Measurements from ENCODE around the gene AGTRAP. TPM values are rescaled to one million over a fixed set of nuclear protein-coding genes. Genes with fewer than 3 reads are reported as not detected.

Gene AGTRAP
- total and polyA plus RNA-seq, 4 donors, result 22.2 to 61.2 (median 36.9) TPM

DNA sequence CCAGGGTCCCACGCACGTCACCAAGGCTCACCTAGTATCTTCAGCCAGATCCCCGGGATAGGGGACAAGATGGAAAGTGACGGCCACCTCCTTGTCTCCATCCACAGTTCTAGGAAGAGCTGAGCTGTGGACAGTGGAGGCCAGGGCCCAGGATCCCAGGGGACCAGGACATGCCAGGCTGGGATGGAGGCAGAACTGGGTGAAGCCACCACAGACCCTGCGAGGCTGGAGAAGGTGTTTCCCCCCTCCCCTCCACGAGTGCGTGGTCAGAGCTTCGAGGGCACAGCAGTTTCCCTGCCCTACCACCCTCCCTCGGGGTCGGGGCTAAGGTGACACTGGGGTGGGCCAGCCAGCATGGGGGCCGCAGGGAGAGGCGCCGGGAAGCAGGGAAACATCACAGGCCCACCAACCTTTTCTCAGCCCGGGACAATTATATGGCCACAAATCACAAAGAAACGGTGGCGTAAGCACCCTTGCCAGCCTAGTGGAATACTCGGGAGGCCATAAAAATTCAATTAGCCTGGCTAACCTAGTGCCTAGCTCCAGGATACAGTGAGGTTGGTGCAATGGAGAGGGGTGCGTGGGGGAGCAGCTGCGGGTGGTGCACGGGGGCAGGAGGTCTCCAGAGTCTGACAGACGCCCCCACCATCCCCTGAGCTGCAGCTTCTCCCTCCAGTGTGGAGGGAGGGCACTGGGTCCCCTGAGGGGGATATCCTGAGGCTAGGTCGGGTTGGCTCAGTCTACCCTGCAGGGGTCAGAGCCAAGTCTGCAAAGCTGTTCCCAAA, 31.1 kb upstream of the AGTRAP start:
- 78 to 81% methylated on average over 21 to 22 of the region's 22 CpGs for WGBS, 2 donors
- Histone ChIP-seq H3K27me3 (ENCODE audit: control insufficient read depth in 1 of 2, insufficient read depth in 2 of 2, low read length in 1 of 2) (no peaks in the 10 kb centered on the region), H3K4me1 (ENCODE audit: control insufficient read depth in 1 of 2, insufficient read depth in 2 of 2, low read length in 2 of 2) (no peaks in the 10 kb centered on the region), H3K36me3 (ENCODE audit: control insufficient read depth in 1 of 2, insufficient read depth in 2 of 2, low read length in 1 of 2) (no peaks in the 10 kb centered on the region), H3K9me3 (ENCODE audit: control insufficient read depth, low read length) (no peaks in the 10 kb centered on the region), H3K27ac (ENCODE audit: low read depth in 1 of 2, low read length in 2 of 2) (no peak overlapping the region), H3K4me3 (ENCODE audit: low read length in 2 of 2) (no peak overlapping the region)
- ATAC-seq (ENCODE audit: low FRiP score), result no peak
- DNase-seq, result no peak
- intact Hi-C loops (cut with DNase I), result no loop called here

DNA sequence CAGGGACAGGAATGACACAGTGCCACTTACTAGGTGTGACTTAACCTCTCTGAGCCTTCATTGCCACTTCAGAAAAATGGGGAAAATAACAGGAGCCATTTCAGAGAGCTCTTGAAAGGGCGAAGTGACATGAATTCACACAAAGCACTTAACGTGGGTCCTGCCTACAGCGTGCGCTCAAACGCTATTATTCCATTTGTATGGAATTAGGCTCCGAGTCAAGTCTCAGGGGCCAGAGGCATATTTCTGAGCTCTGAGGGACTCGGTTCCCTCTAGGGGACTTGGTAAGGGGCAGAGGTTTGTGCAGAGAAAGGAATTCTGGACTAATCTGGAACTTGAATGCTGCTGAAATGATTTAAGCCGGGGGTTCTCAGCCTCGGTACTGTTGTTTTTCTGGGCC, 30.3 kb upstream of the AGTRAP start:
- intact Hi-C loops (cut with DNase I), result no loop called here
- H3K27ac ChIP-seq (ENCODE audit: low read depth in 1 of 2, low read length in 2 of 2), result no peak overlapping the region
- H3K27me3 ChIP-seq (ENCODE audit: control insufficient read depth in 1 of 2, insufficient read depth in 2 of 2, low read length in 1 of 2), result no peaks in the 10 kb centered on the region
- ATAC-seq (ENCODE audit: low FRiP score) (no peak), DNase-seq (no peak)
- no peaks in the 10 kb centered on the region for H3K4me1 ChIP-seq (ENCODE audit: control insufficient read depth in 1 of 2, insufficient read depth in 2 of 2, low read length in 2 of 2)
- H3K4me3 ChIP-seq (ENCODE audit: low read length in 2 of 2), result no peak overlapping the region
- no peaks in the 10 kb centered on the region for H3K36me3 ChIP-seq (ENCODE audit: control insufficient read depth in 1 of 2, insufficient read depth in 2 of 2, low read length in 1 of 2)
- 84% methylated on average over 9 of the region's 9 CpGs for WGBS, 2 donors
- no peaks in the 10 kb centered on the region for H3K9me3 ChIP-seq (ENCODE audit: control insufficient read depth, low read length)

DNA sequence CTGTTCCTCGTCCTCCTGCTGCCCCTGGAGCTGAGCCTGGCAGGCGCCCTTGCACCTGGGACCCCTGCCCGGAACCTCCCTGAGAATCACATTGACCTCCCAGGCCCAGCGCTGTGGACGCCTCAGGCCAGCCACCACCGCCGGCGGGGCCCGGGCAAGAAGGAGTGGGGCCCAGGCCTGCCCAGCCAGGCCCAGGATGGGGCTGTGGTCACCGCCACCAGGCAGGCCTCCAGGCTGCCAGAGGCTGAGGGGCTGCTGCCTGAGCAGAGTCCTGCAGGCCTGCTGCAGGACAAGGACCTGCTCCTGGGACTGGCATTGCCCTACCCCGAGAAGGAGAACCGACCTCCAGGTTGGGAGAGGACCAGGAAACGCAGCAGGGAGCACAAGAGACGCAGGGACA, 29.6 kb upstream of the AGTRAP start:
- no peaks in the 10 kb centered on the region for H3K9me3 ChIP-seq (ENCODE audit: control insufficient read depth, low read length)
- no peaks in the 10 kb centered on the region for H3K36me3 ChIP-seq (ENCODE audit: control insufficient read depth in 1 of 2, insufficient read depth in 2 of 2, low read length in 1 of 2)
- WGBS, 2 donors, result 93 to 95% methylated on average over 14 of the region's 14 CpGs
- no peak overlapping the region for H3K27ac ChIP-seq (ENCODE audit: low read depth in 1 of 2, low read length in 2 of 2)
- no peaks in the 10 kb centered on the region for H3K4me1 ChIP-seq (ENCODE audit: control insufficient read depth in 1 of 2, insufficient read depth in 2 of 2, low read length in 2 of 2)
- intact Hi-C loops (cut with DNase I), result no loop called here
- ATAC-seq (ENCODE audit: low FRiP score) (no peak), DNase-seq (no peak)
- H3K4me3 ChIP-seq (ENCODE audit: low read length in 2 of 2), result no peak overlapping the region
- H3K27me3 ChIP-seq (ENCODE audit: control insufficient read depth in 1 of 2, insufficient read depth in 2 of 2, low read length in 1 of 2), result no peaks in the 10 kb centered on the region

DNA sequence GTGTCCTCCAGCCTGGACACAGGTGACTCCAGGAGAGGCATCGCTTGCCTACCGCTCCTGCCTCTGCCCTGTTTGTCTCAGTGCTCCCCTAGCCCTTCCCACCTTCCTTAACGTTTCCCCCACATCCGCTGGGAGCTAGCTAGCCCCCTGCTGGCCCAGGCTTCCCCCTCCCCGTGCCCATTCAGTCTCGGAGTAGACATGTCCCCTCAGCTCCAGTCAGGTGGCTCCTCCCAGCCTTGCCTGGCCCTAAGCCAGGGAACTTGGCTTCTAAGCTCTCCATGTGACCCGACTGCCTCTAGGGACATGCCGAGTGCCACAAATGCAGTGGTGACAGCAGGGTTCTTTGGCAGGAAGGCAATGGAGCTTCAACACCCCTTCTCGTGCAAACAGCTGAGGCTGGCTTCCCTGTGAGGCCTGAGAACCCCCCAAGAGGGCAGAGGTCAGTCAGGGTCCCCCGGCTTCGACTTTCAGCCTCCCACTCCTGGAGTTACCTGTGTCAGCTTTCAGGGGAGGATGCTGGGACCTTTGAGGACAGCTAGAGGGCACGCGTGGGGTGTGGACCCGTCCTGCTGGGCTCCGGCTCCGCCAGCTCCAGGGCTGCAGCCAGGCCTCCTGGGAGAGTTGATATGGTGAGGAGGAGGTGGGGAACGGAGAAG, 28.2 kb upstream of the AGTRAP start:
- Histone ChIP-seq H3K27ac (ENCODE audit: low read depth in 1 of 2, low read length in 2 of 2) (no peak overlapping the region), H3K4me3 (ENCODE audit: low read length in 2 of 2) (no peak overlapping the region)
- no peak for ATAC-seq (ENCODE audit: low FRiP score)

DNA sequence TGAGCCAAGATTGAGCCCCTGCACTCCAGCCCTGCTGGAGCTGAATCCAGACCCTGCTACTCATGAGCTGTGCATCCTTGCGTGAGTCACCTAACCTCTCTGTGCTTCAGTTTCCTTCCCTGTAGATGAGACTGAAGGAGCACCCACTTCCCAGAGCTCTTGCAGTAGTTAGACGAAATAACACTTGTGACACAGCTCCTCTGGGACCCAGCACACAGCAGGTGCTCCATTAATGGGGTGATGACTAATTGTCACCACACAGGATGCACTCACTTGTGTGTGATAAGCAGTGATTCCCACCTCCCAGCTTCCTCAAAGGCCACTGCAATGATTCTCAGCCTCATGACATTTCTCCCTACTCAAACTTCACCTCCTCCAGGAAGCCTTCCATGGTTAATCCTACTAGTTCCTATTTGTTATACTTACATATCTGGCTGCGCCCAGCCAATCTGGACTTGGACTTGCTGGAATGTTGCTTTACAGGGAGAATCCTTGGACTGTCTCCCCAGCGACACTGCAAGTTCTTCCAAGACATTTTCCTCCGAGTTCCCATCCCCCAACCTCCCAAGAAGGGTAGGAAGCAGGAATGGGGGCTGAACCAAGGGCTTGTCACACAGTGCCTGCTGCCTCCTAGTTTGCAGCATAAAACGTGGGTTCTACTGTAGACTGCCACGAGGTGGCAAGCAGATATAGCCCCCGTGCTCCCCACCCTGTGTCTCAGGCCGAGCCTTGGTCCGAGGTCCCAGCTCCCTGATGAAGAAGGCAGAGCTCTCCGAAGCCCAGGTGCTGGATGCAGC, 27.2 kb upstream of the AGTRAP start:
- DNase-seq, result no peak
- Histone ChIP-seq H3K4me1 (ENCODE audit: control insufficient read depth in 1 of 2, insufficient read depth in 2 of 2, low read length in 2 of 2) (no peaks in the 10 kb centered on the region), H3K36me3 (ENCODE audit: control insufficient read depth in 1 of 2, insufficient read depth in 2 of 2, low read length in 1 of 2) (no peaks in the 10 kb centered on the region), H3K4me3 (ENCODE audit: low read length in 2 of 2) (no peak overlapping the region), H3K27ac (ENCODE audit: low read depth in 1 of 2, low read length in 2 of 2) (no peak overlapping the region), H3K9me3 (ENCODE audit: control insufficient read depth, low read length) (no peaks in the 10 kb centered on the region), H3K27me3 (ENCODE audit: control insufficient read depth in 1 of 2, insufficient read depth in 2 of 2, low read length in 1 of 2) (no peaks in the 10 kb centered on the region)
- WGBS, 2 donors, result 73 to 78% methylated on average over 11 of the region's 11 CpGs
- intact Hi-C loops (cut with DNase I), result no loop called here
- ATAC-seq (ENCODE audit: low FRiP score), result no peak

More for the DNA sequence above, 28.2 kb upstream of the AGTRAP start:
- H3K4me1 ChIP-seq (ENCODE audit: control insufficient read depth in 1 of 2, insufficient read depth in 2 of 2, low read length in 2 of 2), result no peaks in the 10 kb centered on the region
- 16 to 22% methylated on average over 17 of the region's 17 CpGs for WGBS, 2 donors
- no peaks in the 10 kb centered on the region for H3K9me3 ChIP-seq (ENCODE audit: control insufficient read depth, low read length)
- DNase-seq, result no peak
- no peaks in the 10 kb centered on the region for H3K36me3 ChIP-seq (ENCODE audit: control insufficient read depth in 1 of 2, insufficient read depth in 2 of 2, low read length in 1 of 2)
- intact Hi-C loops (cut with DNase I), result no loop called here
- H3K27me3 ChIP-seq (ENCODE audit: control insufficient read depth in 1 of 2, insufficient read depth in 2 of 2, low read length in 1 of 2), result no peaks in the 10 kb centered on the region

DNA sequence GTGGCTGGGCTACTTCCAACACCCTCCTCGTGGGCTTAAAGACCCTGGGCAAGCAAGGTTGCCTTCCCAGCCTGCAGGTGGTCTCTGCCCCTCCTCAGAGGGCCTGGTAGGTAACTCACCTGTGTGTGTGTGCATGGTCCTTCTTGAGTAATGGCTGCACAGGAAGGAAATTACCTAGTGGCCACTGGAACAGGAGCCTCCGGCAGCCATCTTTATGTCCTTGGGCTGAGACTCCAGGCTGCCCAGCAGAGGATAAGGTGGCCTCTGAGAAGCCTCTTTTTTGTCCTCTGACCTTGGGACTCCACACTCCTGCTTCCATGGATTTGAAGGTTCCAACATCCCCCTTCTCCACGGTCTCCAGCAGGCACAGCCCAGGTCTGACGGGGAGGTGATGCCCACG, 24.4 kb upstream of the AGTRAP start:
- Histone ChIP-seq H3K36me3 (ENCODE audit: control insufficient read depth in 1 of 2, insufficient read depth in 2 of 2, low read length in 1 of 2) (no peaks in the 10 kb centered on the region), H3K4me1 (ENCODE audit: control insufficient read depth in 1 of 2, insufficient read depth in 2 of 2, low read length in 2 of 2) (no peaks in the 10 kb centered on the region), H3K27me3 (ENCODE audit: control insufficient read depth in 1 of 2, insufficient read depth in 2 of 2, low read length in 1 of 2) (no peaks in the 10 kb centered on the region), H3K4me3 (ENCODE audit: low read length in 2 of 2) (no peak overlapping the region), H3K9me3 (ENCODE audit: control insufficient read depth, low read length) (no peaks in the 10 kb centered on the region), H3K27ac (ENCODE audit: low read depth in 1 of 2, low read length in 2 of 2) (no peak overlapping the region)
- intact Hi-C loops (cut with DNase I), result no loop called here
- no peak for ATAC-seq (ENCODE audit: low FRiP score)
- 93% methylated on average over 5 of the region's 5 CpGs for WGBS, 2 donors
- no peak for DNase-seq

DNA sequence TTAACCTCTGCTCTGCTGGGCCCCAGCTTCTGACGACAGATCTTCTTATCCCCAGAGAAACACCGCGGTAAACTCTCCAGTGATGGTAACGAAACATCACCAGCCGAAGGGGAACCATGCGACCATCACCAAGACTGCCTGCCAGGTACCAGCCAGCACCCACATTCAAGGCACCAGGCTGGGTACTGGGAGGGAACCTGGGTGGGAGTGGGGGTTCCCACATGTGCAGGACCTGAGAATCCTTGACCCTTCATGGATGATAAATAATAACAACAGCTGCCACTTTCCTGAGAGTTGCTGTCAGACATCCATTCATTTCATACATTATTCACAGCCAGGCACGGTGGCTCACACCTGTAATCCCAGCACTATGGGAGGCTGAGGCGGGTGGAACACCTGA, 23.7 kb upstream of the AGTRAP start:
- ATAC-seq (ENCODE audit: low FRiP score) (no peak), DNase-seq (no peak)
- Histone ChIP-seq H3K4me1 (ENCODE audit: control insufficient read depth in 1 of 2, insufficient read depth in 2 of 2, low read length in 2 of 2) (no peaks in the 10 kb centered on the region), H3K4me3 (ENCODE audit: low read length in 2 of 2) (no peak overlapping the region), H3K27me3 (ENCODE audit: control insufficient read depth in 1 of 2, insufficient read depth in 2 of 2, low read length in 1 of 2) (no peaks in the 10 kb centered on the region), H3K36me3 (ENCODE audit: control insufficient read depth in 1 of 2, insufficient read depth in 2 of 2, low read length in 1 of 2) (no peaks in the 10 kb centered on the region), H3K27ac (ENCODE audit: low read depth in 1 of 2, low read length in 2 of 2) (no peak overlapping the region), H3K9me3 (ENCODE audit: control insufficient read depth, low read length) (no peaks in the 10 kb centered on the region)
- 93 to 95% methylated on average over 8 of the region's 8 CpGs for WGBS, 2 donors
- intact Hi-C loops (cut with DNase I), result no loop called here

DNA sequence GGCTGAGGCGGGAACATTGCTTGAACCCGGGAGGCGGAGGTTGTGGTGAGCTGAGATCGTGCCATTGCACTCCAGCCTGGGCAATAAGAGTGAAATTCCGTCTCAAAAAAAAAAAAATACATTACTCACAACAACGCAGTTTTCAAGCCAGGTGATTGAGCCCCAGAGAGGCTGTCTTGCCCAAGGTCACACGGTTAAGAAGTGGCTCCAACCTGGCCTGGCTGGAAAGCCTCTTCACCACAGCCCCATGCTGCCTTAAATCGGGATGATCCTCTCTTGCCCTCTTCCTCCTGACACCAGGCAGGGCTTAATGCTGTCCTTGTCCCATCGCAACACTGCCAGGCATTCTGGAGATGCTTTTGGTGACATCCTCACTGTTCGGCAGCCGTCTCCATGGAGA, 22.8 kb upstream of the AGTRAP start:
- no peaks in the 10 kb centered on the region for H3K9me3 ChIP-seq (ENCODE audit: control insufficient read depth, low read length)
- H3K27me3 ChIP-seq (ENCODE audit: control insufficient read depth in 1 of 2, insufficient read depth in 2 of 2, low read length in 1 of 2), result no peaks in the 10 kb centered on the region
- 86 to 88% methylated on average over 11 of the region's 11 CpGs for WGBS, 2 donors
- H3K4me3 ChIP-seq (ENCODE audit: low read length in 2 of 2), result no peak overlapping the region
- no peak overlapping the region for H3K27ac ChIP-seq (ENCODE audit: low read depth in 1 of 2, low read length in 2 of 2)
- DNase-seq (no peak), ATAC-seq (ENCODE audit: low FRiP score) (no peak)
- H3K36me3 ChIP-seq (ENCODE audit: control insufficient read depth in 1 of 2, insufficient read depth in 2 of 2, low read length in 1 of 2), result no peaks in the 10 kb centered on the region
- intact Hi-C loops (cut with DNase I), result no loop called here
- H3K4me1 ChIP-seq (ENCODE audit: control insufficient read depth in 1 of 2, insufficient read depth in 2 of 2, low read length in 2 of 2), result no peaks in the 10 kb centered on the region
